GM21447 (cell line): ENCODE measurements around the gene FMO3.

Source experiments
- ATAC-seq: cut with Tn5 transposase; IDR thresholded peaks from one replicate; pipeline ENCODE4 v1.9.1; 2021; ENCODE audit not compliant: unreplicated experiment

Gene FMO3

DNA sequence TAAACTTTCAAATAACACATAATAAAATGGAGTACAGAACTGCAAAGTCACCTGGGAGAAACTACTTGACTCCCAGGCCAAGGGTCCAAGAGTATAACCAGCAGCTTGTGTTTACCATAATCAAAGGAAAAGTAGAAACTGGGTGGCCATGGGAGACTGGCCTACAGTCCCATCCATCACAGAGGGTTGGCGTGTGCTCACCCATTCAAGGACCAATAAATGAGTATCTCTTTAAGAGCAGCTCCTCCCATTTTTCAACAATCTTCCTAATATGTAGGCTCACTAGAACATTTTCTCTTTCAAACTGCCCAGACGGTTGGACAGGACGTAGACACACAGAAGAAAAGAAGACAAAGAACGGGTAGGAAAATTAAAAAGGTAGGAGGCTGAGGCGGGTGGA is at the start of gene FMO3:
TSS of gene FMO3 (plus strand) at position 302 of the 400 bp plus-strand sequence. CDS start 1,754 bp downstream, outside the sequence.
- no peak for ATAC-seq

DNA sequence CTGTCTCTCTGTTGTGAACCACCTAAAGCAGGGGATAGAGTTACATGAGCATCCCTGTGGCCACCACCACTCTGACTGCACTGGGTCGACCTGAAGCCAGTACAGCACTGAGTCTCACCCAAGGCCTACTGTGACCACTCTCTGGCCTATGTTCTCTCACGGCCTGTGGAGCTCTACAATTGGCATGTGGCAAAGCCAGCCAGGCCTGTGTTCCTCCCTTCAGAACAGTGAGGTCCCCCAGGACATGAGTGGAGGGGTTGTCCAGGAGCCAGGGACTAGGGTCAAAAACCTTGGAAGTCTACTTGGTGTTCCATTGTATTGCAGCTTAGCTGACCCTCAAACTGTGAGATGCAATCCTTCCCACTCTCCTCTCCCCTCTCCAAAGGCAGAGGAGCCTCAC is 42.7 kb upstream of the FMO3 start:
- ATAC-seq: no peak

DNA sequence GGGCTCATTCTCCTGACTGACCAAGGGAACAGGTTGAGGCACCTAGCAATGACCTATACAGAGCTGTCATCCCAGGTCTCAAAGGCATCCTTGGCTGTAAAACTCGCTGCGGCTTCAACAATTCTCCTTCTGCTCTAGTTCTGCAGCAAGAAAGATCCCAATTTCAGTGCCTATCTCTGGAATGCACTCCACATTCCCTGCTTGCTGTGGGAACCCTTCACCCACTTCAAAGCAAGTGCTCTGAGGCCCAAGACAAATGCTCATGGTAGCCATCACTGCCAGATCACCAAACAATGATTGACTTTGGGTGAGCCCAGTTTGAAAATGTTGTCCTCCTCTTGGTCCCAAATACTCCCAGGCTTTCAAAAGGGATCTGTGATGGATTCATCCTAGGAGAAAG is 37.7 kb upstream of the FMO3 start:
- ATAC-seq: no peak

DNA sequence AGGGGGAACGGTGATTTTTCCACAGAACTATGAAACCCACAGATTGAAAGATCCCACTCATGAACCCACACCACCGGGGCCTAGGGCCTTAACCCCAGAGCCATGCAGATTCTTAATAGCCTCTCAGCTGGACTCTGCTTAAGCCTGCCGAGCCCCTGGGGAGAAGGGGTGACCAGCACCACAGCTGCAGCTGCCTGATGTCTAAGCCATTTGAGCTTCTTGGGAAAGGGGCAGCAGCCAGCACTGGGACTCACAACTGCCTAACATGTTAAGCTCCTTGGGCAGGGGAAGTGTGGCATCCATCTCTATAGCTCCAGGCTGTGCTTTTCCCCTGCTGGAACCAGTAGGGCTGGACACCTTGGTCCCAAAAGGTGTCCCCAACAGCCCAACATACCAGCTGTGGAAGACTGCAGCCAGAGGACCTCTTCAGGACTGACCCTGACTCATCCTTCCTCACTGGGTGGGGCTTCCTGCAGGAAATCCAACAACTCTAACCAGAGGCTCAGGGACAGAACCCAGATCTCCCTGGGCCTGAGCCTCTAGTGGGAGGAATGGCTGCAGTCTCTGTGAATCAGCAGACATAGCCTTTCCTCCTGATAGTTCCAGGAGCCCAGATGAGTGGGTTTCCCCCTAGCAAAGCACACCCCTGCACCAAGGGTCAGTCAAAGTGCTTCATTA is 34.6 kb upstream of the FMO3 start:
- no peak for ATAC-seq

DNA sequence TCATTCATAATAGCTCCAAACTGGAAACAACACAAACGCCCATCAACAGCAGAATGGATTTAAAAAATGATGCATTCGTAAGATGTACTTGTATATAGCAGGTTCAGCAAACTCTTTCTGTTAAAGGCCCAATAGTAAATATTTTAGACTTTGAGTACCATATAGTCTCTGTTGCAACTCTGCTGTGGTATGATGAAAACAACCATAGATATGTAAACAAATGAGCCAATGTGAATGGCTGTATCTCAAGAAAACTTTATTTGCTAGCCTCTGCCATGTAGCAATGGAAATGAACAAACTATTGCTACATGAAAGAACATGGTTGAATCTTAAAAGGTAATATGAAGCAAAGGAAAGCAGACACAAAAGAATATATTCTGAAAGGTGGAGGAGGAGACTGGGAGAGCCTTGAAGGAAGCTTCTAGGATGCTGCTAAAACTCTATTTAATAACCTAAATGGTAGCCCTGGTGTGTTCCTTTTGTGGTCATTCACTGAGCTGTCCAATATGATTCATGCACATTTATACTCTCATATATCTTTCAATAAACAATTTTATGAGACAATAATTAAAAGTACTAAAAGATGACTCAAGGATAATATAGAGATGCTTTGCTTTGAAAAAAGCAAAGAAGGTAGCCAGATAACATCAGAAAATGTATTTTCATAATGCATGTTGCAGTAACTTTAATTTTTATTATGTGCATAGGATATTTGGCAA is 29.1 kb upstream of the FMO3 start:
- ATAC-seq: no peak

DNA sequence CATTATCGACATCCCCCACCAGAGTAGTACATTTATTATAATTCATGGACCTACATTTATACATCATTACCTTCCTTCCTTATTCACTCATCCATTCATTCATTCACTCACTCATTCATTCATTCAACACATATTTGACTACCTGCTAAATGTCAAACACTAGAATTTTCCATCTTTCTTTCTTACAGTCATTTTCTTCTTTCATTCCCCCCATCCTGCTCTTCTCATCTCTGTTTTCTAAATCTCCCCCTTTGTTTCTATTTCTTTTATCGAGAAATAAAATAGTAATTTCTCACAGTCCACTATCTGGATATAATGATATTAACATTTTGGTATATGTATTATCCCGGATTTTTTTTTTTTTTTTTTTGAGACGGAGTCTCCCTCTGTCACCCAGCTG is 27.8 kb upstream of the FMO3 start:
- no peak for ATAC-seq

DNA sequence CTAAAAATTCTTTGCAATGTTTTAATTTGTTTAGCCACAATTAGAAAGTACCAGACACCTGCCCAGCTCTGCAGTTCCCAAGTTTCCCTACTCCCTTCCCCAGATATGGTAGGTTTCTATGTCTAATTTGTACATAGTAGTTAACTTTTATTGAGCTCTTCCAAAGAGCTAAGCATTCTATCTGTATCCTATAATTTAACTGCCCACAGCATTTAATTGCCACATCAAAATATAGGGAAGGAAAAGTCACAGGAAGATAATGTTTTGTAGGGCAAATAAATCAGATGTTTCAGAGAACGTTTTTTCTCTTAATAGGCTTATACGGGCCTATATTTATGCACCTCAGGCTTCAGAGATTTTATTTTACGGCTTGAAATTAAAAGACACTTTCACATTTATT is 15.7 kb upstream of the FMO3 start:
- no peak for ATAC-seq

DNA sequence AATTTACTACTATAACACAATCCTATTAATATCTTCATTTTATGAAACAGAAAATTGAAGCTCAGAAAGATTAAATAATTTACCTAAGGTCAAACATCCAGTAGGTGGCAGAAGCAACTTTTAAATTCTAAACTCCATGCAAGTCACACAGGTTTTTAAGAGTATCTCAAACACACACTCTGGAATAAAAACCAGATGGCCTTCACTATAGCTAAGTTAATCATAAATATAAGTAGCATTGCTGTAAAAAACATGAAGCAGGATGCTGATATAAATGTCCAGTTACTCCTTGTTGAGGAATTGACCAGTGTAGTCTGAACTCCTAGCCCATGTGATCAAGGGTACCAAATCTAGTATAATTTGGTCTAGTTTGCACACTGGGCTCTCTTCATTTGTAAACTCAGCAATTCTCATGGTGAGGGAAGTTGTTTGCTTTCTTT is 9.4 kb upstream of the FMO3 start:
- ATAC-seq: no peak

DNA sequence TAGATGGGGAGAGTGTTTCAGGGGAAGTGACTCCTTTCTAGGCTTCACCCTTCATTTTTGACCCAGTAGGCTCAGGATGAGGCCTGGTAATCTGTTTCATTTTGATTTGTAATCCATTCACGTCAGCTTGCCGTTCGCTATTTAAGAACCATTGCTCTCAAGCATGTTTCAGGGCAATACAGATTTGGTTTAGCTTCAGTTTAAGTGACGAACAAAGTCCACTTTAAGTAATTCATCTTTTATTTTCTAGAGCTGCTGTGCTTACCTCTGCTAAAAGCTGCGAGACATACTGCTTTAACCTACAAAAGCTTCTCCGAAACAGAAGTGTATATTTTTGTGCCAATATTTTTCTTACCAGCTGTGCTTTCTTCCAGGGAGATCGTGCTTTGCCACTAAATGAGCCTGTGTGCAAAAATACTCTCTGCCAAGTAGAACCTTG is 8.9 kb upstream of the FMO3 start:
- no peak for ATAC-seq

DNA sequence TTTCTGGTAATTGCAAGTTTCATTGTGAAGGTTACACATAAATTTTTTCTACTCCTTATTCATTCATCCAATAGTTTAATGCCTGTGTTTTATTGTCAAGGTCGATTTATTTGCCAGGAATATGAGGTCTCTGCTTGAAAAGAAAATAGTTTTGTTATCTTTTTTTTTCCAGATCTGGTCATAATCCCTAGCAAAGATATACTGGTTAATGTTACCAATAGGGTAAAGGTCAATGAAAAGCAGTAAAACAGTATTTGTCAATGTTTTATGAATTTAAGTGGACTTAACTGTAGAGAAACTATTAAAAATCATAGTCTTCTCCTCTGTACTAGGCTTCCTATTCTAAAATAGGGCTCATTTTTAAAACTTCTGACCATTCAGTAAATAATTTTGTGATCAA is 8.1 kb upstream of the FMO3 start:
- no peak for ATAC-seq

DNA sequence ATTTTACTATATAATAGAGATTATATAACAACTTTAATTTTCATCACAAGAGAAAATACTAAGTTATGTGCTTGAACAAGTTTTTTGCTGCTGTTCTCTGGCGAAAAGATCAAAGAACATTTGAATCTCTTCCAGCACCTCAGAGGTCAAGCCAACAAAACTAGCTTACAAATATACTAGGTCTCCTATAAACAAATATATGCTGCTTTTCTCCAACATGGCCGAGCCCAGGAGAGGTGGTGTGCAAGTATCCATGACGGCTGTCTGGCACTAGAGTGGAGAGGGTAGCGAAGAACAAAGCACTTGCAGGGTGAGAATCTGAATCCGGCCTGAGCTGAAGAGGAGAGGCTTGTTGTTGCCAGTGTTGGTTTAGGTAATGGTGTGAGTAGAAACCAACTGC is 7.5 kb upstream of the FMO3 start:
- ATAC-seq: no peak

DNA sequence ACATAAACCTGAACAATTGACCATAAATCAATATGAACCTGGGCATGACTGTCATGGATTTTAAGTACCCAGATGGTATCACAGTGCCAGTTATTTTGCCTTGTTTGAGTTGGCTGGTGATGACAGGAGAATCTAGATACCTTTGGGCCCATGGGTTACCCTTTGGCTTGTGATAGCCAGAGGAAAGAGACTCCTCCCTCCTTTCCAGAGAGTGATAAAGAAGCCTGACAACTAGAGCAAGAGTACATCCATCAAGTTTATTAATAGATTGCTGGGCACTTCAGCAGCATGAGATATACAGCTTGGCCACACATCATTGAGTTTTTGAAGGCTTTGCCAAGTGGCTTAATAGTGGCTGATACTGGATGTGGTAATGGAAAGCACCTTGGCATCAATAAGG is 6.6 kb upstream of the FMO3 start:
- ATAC-seq: no peak

DNA sequence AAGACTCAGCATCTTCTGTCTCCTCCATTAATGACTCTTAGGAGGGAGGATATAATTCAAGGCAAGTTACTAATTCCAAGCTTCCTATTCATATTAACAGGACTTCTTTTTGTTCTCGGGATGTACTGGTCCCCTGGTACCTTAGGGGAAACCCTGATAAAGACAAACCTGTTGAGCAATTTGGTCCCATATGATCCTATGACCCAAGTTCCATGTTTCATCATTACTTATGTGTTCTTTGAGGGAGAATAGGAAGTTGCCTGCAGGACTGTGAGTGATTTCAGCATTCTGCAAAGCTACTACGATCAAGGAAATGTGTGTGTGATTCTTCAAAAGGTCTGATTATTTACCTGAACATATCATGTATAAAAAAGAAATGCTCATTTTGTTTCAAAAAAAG is 5.8 kb upstream of the FMO3 start:
- ATAC-seq: no peak

DNA sequence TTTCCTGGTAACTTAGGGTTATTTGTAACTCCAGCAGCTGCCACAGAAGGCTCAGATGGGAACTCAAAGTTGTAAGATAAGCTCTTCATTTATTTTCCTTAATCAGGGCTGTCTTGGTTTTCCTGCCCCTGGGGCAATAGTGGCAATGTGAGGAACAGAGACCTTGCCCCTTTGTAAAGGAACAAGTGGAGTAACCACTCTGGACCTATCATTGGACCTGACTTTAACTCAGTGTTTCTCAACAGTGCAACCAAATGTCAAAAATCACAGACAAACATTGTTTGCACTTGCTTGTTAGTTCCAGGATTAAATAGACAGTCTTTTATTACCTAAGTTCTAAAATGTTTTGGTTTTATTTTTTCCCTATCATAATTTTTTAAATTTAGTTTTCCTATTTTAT is 2.8 kb upstream of the FMO3 start:
- no peak for ATAC-seq

DNA sequence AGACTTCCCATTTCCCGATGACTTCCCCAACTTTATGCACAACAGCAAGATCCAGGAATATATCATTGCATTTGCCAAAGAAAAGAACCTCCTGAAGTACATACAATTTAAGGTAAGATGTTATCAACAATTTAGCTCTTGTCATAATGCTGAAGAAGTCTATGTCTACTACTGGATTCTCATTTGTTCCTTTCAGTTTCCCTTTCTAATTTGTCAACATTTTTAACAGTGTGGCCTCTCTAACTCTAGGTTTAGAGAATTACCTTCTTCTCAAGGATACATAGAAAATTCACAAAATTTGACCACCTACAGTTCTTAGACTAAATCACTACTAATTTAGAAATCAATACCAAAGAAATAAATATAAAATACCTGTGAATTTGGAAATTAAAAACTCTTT is 13.2 kb downstream of the FMO3 start:
- no peak for ATAC-seq

DNA sequence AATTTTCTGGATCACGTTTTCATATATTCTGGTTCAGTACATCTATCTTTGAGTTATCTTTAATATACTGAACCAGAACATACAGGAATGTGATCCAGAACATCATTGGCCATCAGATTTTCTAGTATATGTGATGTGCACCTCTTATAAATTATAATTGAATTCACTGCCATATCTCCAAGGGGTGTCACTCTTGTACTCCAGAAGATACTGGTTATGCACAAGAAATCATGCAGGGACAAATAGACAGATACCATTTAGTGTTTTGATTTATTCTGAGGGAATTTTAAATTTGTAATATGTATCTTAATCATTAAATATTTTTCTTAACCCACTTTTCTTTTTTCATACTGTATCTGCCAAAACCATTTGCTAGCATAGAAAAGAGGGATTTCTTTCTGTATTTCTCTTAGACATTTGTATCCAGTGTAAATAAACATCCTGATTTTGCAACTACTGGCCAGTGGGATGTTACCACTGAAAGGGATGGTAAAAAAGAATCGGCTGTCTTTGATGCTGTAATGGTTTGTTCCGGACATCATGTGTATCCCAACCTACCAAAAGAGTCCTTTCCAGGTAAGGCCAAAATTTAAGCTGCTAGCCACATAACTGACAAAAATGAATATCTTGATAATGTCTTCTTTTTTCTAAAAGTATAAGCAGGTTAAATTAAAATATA is 16.7 kb downstream of the FMO3 start:
- ATAC-seq: no peak

DNA sequence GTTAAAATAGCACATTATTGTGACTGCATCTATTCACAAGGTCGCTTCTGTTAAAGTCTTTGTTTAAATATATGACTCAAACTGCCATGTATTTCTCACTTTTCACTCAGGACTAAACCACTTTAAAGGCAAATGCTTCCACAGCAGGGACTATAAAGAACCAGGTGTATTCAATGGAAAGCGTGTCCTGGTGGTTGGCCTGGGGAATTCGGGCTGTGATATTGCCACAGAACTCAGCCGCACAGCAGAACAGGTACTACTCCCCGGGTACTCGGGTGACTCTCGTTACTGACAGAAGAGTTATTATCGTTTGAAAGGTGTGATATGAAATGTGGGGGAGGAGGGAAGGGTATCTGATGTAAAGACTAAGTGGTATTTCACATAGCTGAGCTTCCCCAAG is 17.3 kb downstream of the FMO3 start:
- ATAC-seq: no peak

DNA sequence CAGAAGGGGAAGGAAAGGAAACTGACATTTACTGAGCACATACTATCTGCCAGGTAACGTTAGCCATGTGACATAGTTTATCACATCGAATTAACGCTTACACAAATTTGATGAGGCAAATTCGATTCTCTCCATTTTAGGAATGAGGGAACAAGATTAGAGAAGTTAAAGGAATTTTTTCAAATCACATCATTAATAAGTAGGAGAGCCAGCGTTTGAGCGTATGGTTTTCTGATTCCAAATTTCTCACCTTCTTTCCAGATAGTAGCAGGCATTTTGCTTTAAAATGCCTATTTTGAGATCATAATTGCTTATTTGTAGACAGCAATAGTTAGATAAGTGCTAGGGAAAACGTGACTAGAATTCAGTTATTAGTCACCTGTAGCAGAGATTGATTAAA is 19.3 kb downstream of the FMO3 start:
- no peak for ATAC-seq

DNA sequence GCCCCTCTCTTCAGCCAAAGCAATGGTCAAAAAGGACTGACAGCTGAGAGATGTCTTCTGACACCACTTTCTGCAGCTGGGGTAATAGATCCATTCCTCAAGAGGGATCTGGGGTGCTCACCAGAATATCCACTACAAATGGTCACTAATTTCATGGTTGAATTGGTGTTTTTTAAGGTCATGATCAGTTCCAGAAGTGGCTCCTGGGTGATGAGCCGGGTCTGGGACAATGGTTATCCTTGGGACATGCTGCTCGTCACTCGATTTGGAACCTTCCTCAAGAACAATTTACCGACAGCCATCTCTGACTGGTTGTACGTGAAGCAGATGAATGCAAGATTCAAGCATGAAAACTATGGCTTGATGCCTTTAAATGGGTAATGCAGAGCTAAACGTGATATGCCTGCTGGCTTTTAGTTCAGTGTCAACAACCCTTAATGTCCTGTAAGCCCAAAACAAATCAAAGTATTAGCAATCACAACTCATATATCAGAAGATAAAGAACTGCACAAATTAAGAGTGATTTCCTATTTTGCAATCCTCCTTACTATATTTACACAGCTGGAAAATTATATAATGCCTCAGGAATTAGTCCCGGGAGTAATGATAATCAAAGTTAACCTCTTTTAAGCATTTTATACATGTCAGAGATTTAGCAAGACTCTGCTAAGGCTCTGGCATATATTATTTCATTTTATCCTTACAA is 20.1 kb downstream of the FMO3 start:
- no peak for ATAC-seq

DNA sequence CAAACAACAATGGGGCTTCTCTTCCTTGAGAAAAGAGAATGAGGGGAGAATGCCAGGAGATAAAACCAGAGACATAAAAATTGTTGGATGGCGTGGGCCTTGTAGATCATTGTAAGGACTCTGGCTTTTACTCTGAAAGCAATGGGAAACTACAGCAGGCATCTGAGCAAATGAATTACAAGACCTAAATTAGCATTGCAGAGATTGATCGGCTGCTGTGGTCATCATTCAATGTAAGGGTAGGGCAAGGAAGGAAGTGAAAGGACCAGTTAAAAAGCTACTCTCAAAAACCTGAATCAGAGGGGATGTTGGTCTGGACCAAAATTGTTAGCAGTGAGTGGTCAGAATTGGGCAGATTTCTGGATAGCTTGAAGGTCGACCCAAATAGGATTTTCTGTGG is 21.4 kb downstream of the FMO3 start:
- no peak for ATAC-seq

DNA sequence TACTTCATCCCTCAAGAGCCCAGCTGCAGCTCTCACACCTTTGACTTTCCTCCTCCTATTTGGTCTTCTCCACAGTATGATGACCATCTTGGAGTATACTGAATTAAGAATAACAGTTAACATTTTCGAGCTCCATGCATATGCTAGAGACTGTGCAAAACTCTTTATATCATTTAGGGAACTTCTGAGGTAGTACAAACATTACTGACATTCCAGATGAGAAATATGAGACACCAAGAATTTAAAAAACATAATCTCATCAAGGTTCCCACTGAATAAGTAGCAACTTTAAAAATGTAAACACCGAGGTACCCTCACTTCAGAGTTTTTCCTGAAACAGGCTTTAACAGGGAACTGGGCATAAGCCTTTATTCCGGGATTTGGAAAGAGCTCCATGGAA is 22.7 kb downstream of the FMO3 start:
- no peak for ATAC-seq
